Stimulated activated CD4-positive, alpha-beta T cell treated with anti-CD3 and anti-CD28 coated beads, Interleukin-2, amount 100 ng/mL, for 4 hours (primary cell): ENCODE results near the gene TXLNG.

Experiments
- DNase-seq: peaks from one replicate; pipeline ENCODE4 v3.0.0-alpha.2; 2020; ENCODE audit warnings: low read depth

TXLNG gene

GRCh38 chrX:16874458-16875095 lies 88.3 kb downstream of the TXLNG start:
- no peak for DNase-seq

DNA sequence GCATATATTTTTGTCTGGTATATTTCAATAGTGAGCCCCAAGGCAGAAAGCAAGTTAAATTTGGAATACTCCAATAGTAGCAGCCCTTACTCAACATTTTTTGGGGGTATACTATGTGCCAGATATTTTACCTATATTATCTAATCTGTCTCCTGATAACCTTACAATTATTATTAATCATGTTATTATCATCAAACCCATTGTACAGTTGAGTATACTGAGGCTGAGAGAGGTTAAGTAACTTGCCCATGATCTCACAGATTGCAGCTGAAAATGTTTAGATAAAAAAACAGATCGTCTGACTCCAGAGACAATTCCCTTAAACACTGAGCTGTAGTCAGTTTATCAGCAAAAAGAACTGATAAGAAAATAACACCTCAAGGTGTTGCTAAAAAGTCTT lies 90.4 kb downstream of the TXLNG start:
- no peak for DNase-seq

DNA sequence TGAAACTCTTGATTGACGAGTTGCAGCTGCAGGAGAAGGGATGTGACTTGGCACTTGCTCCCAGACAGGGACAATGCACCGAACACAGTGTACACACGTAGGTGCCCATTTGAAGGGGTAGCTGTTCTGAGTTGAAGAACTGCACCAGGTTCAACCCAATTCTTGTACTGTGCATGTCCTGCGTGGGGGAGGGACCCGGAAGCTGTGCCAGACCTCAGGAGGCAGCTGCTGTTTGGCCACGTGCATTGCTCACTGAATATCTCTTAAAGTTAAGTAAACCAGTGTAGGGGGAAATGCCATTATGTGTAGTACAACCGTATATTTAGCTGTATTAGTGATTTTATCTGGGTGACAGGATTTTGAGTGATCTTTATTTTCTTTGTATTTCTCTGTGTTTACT lies 95.9 kb downstream of the TXLNG start:
- no peak for DNase-seq

DNA sequence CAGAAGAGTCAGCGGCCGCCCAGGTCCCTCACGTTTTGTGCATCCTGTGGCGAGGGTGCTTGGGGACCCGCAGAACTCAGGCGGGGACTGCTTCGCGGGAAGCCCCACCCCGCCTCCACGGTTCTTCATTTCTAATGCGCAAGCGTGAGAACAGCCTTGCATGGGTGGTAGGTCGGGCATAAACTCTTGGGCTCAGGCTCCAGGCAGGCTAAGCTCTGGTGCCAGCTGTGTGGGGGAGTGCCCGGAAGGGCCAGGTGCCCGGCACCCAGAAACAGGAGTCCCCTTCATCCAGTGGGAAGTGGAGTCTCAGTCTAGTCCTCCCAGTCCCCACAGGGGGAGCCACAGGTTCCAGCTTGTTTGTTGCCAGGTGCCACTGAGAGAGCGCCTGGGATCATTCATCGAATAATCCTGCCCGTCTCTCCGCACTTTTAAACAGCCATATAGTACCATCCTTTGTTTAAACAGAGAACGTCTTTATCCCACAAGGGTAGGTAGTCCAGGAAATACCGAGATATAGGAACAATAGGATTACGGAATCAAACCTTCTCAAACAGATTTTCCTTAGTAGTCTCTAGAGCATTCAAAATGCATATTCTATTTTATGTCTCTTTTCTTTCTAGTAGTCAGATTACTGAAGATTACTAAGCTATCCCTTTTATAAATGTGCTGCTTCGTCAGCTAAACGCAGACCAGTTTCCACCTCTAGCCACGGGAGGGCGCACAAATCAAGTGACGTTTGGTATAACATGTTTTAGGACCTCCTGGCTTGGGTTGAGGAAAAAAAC lies 96.6 kb downstream of the TXLNG start:
- DNase-seq = peak; percentile 47

DNA sequence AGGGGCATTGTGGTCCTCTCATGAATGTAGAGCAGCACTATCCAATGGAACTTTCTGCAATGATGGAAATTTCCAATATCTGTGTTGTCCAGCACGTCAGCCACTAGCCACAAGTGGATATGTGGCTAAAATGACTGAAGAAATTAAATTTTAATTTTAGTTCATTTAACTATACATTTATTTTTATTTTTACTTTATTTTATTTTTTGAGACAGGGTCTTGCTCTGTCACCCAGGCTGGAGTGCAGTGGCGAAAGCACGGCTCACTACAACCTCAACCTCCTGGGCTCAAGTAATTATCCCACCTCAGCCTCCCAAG lies 97.2 kb downstream of the TXLNG start:
- no peak for DNase-seq

DNA sequence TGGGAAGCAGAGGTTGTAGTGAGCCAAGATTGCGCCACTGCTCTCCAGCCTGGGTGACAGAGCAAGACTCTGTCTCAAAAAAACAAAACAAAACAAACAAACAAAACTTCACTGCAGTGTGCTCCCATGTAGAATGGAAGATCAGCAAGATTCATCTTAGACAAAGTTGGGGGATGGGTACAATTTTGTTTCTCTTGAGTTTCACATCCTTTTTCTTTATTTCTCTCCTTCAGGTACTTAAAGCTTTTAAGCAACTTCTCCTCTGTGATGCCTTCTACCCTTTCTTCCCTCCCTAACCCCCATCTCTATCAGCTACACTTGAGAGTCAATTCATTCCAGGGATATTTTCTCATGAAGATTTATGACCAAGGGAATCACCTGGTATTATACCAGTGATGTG lies 99.4 kb downstream of the TXLNG start:
- DNase-seq = no peak

DNA sequence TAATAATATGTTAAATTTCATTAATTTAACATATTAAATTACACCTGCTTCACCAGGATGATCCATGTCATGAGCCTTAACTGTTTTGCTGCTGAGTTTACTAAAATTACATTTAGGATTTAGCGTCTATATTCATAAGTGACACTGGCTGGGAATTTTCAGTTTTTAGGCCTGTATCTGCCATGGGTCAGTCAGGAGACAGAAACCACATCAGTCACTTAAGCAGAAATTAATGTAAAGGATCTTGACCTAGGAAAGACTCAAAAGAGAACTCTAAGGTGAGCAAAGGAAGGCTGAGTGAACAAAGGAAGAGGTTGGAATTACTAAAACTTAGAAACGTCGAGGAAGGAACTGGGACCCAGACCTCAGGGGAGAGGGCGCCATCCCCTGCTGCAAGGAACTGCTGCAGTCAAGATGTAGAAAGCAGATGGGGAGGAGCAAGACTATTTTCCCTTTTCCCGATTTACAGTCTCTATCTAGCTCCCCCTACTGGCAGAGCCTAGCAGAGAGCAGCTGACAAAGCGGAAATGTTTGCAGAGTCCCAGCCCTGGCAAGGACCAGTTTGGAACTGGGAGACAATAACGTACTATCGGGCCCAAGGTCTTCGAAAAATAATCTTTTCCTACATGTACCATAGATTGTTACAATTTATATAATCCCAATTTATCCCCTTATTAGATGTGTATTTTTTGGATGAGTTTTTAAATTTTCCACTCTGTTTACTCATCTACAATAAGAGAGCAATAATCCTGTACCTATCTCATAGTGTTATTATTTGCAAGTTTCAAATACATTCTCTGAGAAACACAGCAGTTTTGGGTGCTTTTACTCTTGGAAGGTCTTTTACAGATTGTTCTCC lies 106.5 kb downstream of the TXLNG start:
- peak; percentile 36 for DNase-seq
